GM19328 (cell line): ENCODE results near the gene CHST1.

Experiments used
- ATAC-seq: cut with Tn5 transposase; IDR thresholded peaks from one replicate; pipeline ENCODE4 v1.9.1; 2021; ENCODE audit warnings: mild to moderate bottlenecking, moderate library complexity; ENCODE audit not compliant: unreplicated experiment

CHST1 gene, protein sequence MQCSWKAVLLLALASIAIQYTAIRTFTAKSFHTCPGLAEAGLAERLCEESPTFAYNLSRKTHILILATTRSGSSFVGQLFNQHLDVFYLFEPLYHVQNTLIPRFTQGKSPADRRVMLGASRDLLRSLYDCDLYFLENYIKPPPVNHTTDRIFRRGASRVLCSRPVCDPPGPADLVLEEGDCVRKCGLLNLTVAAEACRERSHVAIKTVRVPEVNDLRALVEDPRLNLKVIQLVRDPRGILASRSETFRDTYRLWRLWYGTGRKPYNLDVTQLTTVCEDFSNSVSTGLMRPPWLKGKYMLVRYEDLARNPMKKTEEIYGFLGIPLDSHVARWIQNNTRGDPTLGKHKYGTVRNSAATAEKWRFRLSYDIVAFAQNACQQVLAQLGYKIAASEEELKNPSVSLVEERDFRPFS

DNA sequence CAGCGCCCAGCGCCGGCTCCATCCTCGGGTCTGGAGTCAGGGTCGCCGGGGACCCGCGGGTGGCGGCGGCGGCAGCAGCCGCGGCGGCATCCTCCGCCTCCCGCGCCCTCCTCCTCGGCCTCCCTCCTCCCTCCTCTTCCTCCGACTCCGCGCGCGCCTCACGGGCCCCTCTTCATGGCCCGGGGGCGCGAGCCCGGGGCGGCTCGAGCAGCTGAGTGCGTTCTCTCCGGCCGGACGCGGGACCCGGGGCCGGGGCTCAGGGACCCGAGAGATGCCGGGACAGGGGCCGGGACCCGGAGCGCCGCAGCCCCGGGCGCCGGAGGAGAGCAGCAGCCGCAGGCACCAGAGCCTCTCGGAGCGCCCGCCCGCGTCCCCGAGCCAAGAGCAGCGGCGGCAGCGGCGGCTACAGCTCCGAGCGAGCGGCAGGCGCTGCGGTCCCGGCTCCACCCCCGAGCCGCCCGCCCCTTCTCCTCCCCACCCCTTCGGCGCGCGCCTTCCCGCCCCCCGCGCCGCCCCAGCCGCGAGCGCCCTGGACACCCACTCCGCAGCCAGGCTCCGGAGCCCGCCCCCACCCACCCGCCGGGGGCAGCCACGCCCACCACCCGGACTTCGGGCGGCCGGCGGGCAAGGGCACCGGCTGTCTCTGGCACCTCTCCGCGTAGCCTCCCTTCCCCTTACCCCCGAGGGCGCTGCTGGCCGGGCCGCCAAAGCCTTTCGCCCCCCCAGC, at the start of gene CHST1:
Gene CHST1, minus strand, starts transcription at position 417 of the 727 bp plus-strand sequence. CDS start 14,699 bp downstream, outside the sequence.
- no peak for ATAC-seq

DNA sequence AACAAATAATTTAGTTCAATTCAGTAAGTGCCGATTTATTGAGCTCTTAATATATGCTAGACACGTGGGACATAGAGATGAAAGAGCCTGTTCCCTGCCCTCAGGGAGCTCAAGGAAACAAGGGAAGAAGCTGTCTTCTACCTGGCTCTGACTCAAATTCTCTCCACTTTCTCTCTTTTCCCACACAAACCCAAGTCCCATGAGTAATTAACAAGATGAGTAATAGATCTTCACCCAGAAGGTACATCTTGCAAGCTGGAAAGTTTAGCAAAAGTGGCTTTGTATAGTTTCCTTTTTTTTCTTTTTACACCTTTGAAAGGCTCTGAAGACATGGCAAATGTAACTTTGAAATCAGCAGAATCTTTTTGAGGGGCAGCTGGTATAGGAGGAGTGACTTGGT, 48.2 kb upstream of the CHST1 start:
- no peak for ATAC-seq

DNA sequence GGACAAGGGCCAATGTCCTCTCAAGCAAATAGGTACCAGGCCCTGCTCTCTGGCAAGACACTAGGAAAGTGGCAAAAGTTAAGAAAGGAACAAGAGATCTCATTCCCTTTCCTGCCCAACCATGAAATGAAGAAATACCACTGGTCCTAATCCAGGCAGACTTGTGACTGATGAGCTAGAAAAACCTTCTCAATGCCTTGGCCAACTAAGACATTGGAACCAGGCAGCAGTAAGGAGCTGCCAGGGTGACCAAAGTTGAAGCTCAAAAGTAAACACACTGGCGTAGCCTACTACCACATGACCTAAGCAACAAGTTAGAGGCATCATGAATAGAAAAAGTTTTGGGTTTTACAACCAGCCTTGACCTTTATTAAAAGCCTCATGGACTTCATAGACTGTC, 45.1 kb upstream of the CHST1 start:
- ATAC-seq = no peak

DNA sequence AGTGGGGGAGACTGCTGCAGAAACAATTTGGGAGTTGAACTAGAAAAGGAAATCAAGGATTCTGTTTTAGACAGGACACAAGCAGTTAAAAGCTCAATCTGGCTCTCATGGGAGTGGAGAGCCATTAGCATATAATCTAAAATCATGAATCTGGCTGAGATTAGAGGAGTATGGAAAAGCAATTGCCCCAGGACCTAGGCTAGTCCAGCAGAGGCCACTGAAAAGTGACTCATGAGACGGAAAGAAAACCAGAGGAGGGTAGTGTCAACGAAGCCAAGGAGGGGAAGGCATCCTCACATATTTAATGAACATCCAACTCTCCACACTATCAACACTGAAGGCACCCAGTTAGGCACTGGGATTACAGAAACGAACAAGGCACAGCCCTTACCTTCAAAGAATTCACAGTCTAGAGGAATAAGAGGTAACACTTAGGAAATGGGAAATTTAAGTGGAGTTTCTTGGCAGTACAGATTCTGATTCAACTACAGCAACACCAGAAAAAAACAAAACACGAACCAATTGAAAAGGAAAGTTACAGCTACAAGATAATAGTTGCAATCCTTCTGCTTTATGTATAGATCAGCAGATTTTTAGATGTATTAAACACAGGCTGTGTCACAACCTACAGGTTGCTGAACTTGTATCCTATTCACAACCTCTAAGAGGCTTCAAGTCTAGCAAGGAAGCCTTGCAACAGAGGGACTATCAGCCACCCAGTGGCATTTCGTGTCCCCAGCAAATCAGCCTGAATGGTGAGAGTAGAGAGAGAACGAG, 43.7 kb upstream of the CHST1 start:
- no peak for ATAC-seq

DNA sequence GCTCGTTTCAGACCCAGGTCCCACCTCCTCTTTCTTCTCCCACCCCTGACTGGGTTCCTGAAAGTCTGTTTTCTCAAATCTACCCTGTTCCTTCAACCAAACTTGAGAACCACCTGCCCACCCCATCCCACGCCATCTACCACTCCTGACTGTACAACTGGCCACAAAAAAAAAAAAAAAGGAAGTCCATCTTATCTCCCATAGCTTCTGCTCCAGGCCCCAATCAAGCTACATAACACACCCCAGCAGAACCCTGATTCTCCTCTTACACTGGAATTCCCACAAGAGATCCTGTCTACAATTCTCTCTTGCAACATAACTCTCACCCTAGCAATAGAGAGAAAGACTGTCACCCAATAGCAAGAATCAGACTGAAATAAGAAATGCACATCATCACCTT, 39.2 kb upstream of the CHST1 start:
- no peak for ATAC-seq

DNA sequence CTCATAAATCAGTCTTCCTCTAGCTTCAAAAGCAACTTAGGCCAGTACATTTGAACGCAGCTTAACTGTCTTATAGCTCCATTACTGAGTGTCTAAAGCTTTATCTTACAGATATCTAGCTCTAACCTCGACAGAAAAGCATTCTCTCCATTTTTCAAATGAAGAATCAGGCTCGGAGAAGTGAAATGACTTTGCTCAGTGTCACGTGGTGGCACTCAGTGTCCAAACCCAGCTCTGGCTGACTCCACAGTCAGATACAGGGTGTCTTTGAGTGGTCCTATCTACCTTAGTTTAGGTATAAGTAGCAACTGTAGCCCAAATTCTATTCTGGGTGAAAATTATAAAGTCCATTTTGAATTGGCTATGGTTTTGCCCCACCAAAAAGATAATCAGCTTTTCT, 38.7 kb upstream of the CHST1 start:
- no peak for ATAC-seq

DNA sequence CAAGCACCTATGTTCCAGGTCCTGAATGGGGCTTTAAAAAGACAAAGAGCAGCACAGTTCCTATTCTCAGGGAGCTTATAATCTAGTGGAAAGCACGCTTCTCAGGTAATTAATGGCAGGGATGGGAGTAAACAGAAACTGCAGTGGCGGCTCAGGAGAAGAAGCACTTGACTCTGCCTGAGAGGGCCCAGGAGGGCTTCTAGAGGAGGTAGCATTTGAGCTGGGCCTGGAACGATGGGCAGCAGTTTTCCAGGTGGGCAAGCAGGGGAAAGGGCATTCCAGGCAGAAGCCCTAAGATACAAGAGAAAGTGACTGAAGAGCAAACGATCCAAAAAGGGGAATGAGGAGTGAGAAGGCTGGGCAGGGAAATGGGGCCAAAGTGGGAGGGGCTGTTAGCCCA, 37.1 kb upstream of the CHST1 start:
- no peak for ATAC-seq

DNA sequence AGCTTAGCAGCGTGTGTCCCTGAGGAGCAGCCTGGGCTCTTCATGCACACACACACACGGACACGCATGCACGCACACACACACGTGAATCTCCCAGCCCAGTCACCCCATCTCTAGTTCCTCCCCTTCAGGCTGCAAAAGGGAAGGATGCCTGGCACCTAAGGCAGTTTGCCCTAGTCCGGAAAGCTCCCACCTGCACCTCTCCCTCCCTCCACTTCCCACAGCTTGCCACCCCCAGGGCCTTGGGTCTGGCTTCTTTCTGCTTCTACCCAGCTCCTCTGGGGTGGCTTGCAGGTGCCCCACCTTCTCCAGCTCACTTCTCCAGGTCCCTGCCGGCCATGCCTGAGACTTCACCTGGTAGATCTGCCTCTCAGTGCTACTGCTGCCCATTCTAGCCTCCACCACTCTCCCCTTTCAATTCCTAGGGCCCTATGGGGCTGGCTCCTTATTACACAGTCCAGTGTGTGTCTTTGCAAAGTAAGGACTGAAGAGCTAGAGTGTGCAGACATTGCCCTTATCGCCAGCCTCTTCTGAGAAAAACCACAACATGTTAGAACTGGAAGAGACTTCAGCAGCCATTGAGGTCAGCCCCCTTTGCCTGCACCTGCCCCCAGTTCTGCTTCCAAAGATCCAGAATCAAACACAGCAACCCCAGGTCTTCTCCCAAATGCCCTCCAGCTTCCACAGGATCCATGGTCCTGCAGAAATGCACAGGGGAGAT, 33.5 kb upstream of the CHST1 start:
- ATAC-seq = no peak

DNA sequence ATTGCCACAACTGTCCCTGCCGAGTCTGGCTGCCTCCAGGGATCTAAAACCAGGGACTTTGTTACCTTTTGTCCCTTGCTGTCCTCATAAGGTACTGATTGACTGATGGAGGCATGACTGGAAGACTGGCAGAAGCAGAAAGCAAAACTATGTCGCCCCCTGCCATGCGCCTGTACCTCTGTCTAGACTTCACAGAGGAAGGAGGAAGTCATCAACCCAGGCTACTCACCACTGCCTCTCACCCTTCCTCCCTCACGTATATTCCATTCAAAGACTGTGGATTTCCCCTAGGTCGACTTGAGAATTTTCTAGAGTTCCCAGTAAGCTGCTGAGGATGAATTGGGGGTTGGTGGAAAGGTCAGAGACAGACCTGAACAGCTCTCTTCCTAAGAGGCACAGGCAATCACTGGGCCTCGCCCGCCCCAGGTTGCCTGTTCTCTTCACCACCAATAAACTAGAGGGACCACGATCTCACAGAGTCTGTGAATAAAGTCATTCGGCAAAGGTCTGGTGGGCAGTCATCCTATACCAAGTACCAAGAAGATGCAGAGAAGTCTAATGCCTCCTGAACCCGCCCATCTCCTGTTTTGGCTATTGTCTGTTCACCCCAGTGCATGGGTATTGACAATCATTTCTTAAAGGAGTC, 27.5 kb upstream of the CHST1 start:
- no peak for ATAC-seq

DNA sequence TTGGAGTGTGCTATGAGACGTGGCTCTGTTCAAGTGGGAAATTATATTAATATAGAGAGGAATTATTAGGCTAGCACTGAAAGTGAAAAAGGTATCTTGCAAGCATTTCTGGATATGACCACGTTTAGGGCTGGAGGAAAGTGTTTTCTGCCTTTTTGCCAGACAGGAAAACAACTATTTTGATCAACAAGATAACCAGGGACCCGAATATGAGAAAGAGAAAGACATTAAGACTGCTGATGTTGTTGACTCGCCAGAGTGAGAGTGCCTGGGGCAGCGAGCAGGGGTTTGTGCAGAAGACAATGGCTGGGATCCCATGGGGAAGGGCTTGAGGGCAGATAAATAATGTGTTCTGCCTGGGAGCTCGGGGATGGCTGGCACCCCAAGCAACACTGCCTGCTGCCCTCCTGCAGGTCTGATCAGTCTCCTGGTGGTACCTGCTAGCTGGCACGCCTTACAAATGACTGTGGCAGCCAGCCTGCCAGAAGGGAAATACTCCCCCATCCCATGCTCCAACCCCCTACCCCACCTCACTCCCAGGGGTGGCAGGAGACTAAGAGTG, 23.1 kb upstream of the CHST1 start:
- no peak for ATAC-seq

DNA sequence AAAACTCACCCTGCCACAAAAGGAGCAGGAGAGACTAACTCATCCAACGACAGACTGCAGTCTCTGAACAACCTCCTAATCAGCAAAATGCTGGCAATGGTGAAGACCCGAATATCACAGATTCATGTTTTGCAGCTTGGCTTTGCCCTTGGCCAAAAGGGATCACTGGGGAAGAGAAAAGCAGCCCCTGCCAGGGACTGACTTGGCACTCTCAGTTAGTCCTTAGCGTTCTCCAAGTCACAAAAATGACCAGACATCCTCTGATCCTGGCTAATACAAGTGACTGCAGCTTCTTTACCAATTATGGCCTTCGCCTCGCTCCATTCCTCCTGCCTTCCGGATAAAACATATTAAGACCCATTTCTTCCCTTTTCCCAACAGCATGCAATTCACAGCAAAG, 22.4 kb upstream of the CHST1 start:
- no peak for ATAC-seq

DNA sequence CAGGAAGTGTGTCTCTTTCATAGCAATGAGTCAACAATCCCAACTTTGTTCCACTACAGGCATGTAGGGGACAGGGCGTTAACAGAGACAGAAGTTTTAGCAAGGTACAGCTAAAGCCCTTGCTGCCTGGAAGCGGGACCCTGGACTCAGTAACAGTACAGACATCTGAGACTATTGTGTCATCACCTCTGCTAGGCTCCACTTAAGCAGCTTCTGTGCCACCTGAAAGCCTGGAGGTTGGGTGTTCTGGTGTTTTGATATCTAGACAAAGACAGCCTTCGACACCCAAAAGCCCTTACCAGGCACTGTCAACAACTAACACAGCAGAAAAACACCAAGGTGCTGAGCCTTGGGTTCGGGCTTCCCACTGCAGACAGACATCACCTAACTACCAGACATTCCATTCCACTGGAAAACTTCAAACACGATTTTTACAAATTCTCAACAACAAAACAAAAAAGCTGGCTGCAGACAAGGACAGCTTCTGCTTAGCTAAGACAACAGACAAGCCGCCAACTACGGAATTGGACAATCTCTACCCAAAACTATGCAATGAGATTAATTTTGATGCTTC, 20.6 kb upstream of the CHST1 start:
- no peak for ATAC-seq

DNA sequence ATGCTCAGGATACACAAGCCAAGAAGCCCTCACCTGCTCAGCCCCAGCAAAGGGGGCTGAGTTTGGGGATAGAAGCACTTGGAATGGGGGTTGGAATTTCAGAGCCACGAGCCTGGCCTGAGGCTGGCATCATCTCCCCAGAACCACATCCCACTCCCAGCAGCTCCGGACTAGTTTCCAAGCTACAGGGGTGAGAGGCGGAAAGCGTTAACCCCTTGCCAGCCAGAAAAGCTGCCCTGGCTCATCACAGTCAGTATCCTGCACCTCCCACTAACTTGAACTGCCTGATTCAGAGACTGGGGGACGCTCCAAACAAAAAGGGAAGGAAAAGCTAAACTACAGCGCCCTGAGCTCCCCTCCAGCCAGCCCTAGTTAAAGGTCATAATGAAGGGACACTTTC, 19.0 kb upstream of the CHST1 start:
- ATAC-seq = no peak

DNA sequence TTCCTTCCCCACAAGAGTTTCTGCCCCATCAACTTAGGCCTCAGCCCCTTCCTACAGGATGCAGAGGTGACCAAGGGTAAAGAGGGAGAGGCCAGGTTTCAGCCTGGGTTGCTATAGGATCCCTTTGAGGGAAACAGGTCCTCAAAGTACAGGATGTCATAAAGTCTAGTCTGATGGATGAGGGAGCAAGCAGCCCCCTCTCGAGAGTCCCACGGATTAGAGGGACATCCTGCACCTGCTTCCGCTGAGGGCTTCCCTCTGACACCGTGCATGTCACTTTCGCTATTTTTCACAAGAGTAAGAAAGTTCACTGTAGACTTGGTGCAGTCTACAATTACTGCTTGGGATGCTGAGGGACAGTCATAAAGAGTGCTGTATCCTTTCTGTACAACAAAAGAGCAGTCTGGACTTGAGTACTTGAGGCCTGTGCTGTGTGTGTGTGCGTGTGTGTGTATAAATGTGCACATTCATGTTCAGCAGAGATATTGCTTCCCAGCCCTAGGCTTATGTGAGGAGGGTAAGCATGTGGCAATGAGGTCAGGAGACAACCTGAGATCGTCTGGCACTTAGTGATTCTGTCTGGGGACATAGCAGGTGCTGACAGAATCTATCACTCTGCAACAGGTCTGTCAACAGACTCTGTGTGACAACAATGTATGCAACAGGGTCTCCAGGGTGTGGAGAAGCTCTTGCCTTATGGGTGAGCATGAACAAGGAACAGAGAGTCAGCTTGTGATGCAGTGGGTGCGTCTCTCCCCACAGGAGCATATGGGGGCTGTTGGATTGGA, 18.0 kb upstream of the CHST1 start:
- ATAC-seq = no peak

DNA sequence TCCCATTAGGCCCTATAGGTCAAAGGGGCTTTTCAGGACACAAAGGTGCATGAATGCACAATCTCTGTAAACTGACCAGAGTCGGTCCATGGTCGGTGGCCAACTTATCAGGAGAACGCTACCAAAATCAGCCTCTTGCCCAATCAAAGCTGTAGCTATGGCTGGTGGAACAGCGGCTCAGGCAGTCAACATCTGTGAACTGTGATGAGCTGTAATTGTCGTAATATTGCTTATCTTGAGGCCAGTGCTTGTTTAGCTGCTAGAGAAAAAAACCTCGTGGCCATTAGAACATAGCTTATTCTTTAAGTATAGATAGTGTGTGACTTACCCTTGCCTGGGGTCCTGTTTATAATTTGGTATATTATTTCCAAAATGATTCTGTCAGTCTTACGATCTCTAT, 14.4 kb upstream of the CHST1 start:
- ATAC-seq = no peak

DNA sequence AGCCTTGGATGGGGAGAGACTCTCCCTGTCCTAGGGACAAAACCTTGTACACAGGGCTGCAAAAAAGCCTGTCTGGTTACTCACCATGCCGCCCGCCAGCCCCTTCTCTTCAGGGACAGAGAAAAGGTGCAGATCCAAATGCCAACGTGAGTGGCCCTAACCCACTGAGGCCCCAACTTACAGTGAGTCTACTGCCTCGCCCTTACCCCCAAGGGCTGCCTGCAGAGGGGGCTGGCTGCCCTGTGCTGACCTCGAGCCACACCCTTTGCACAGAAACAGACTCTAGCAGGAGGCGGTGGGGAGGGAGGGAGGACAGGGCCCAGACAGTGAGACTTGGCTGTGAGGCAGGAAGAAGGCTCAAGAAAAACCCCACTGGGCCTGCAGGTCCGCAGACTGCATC, 13.6 kb upstream of the CHST1 start:
- no peak for ATAC-seq

DNA sequence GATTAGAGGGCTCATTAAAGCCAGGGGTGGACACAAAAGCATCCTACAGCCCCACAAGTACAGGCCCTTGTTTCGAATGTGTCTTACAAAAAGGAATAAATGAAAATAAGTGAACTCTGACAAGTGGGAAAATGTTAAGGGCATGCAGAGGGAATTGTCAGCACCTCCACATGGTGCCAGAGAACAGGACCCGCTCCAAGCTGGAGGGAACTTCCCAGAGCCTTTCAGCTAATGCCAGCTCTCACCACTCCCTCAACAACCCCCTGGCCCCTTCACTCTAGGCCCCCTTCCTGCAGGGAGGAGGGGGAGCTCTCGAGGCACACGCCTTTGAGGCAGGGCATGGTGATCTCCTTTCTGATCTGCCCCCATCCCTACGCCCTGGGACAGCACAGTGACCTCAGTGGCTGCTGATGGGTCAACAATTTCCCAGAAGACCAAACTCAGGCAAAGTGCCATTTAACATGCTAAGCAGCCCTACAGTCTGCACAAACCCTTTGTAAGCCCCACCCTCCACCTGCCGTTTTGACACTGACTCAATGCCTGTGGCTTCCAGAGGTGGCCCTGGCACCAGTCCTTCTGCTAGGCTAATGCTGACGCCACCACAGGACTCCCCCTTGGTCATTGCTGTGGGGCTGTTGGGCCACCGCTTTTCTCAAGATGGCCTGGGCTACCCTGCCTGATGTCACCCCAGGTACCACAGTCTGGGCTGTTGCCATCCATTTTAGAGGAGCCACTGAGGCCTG, 12.5 kb upstream of the CHST1 start:
- ATAC-seq = no peak

DNA sequence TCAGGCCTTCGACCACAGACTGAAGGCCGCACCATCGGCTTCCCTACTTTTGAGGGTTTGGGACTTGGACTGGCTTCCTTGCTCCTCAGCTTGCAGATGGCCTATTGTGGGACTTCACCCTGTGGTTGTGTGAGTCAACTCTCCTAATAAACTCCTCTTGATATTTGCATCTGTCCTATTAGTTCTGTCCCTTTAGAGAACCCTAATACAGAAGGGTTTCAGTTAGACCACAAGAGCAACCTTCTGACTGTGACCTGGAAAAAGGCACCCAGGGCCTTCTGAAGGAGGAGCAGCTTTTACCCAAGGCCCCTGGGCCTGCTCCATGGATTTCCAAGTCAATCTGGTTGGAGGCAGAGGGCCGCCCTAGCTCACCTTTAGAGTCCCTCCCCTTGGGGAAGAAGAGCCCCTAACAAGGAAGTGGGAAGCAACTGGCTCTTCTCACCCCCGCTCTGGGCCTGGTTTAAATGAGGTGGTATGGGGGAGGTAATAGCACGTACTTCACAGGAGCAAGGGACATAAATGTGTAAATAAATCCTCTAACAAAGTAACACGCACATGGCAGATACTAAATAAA, 11.2 kb upstream of the CHST1 start:
- ATAC-seq = peak; percentile 79
